ENCODE measurements around the gene MZF1. TPM values are rescaled to one million over a fixed set of nuclear protein-coding genes. Genes with fewer than 3 reads are reported as not detected.

Gene MZF1
- total and polyA plus RNA-seq, 12 donors: 8.7 to 152 (median 33.2) TPM

- Histone ChIP-seq H3K27me3 (no peaks in the 10 kb centered on the region), H3K4me1 (replicated peaks in 1 of 2) (peaks cover 28 to 40% of the 10 kb centered on the region in 2 donors), H3K27ac (no peak overlapping the region), H3K36me3 (replicated peaks in 1 of 2) (peaks cover 0 to 66% of the 10 kb centered on the region in 2 donors), H3K9me3 (replicated peaks in 1 of 3) (no peaks in the 10 kb centered on the region), H3K4me3 (no peak overlapping the region)
- TF ChIP-seq CTCF (IDR thresholded peaks at IDR 0.05): no peak
- TF ChIP-seq POLR2A (IDR thresholded peaks at IDR 0.05): no peak
- peak in 1 of 7 donors; percentile 54 for DNase-seq
- intact Hi-C loops (cut with DNase I): no loop called here
- WGBS, 4 donors: 82 to 91% (median 86%) methylated on average over 10 to 13 of the region's 13 CpGs
Measured at GRCh38 chr19:58550362-58551122, 22.6 kb downstream of the MZF1 start.

- H3K27me3 ChIP-seq: no peaks in the 10 kb centered on the region
- peaks cover 29 to 39% of the 10 kb centered on the region in 2 donors for H3K4me1 ChIP-seq (replicated peaks in 1 of 2)
- H3K4me3 ChIP-seq: no peak overlapping the region
- TF ChIP-seq CTCF (IDR thresholded peaks at IDR 0.05) (no peak), POLR2A (IDR thresholded peaks at IDR 0.05) (no peak)
- WGBS, 4 donors: 76 to 85% (median 83%) methylated on average over 5 to 11 of the region's 11 CpGs
- no peak for DNase-seq
- intact Hi-C loops (cut with DNase I): no loop called here
- H3K9me3 ChIP-seq (replicated peaks in 1 of 3): no peaks in the 10 kb centered on the region
- no peak overlapping the region for H3K27ac ChIP-seq
- peaks cover 0 to 66% of the 10 kb centered on the region in 2 donors for H3K36me3 ChIP-seq (replicated peaks in 1 of 2)
Measured at GRCh38 chr19:58549664-58550361, 23.3 kb downstream of the MZF1 start.

- Histone ChIP-seq H3K4me1 (replicated peaks in 1 of 2) (peaks cover 26 to 36% of the 10 kb centered on the region in 2 donors), H3K4me3 (no peak overlapping the region), H3K27me3 (no peaks in the 10 kb centered on the region), H3K9me3 (replicated peaks in 1 of 3) (no peaks in the 10 kb centered on the region), H3K27ac (no peak overlapping the region), H3K36me3 (replicated peaks in 1 of 2) (peaks cover 0 to 66% of the 10 kb centered on the region in 2 donors)
- 88 to 100% (median 90%) methylated on average over 2 to 20 of the region's 20 CpGs for WGBS, 4 donors
- no peak for TF ChIP-seq CTCF (IDR thresholded peaks at IDR 0.05)
- TF ChIP-seq POLR2A (IDR thresholded peaks at IDR 0.05): no peak
- intact Hi-C loops (cut with DNase I): no loop called here
- peak in 2 of 7 donors; percentile 35 to 54 for DNase-seq
Measured at GRCh38 chr19:58548859-58549663, 24.1 kb downstream of the MZF1 start.

Measured in adrenal gland (tissue), 12 donors.